Measurements from ENCODE around the gene ARFIP2.

Gene ARFIP2

GRCh38 chr11:6437423-6437822 lies 43.7 kb downstream of the ARFIP2 start:
- no peak for TF ChIP-seq CTCF (IDR thresholded peaks at IDR 0.05; ENCODE audit: low read depth, low read length, missing control alignments)
- H3K4me3 ChIP-seq (ENCODE audit: low read depth, low read length): no peak overlapping the region
- DNase-seq (ENCODE audit: low read depth): no peak

- no peak for TF ChIP-seq CTCF (IDR thresholded peaks at IDR 0.05; ENCODE audit: low read depth, low read length, missing control alignments)
- DNase-seq (ENCODE audit: low read depth): no peak
- H3K4me3 ChIP-seq (ENCODE audit: low read depth, low read length): no peak overlapping the region
These were observed 47.0 kb downstream of the ARFIP2 start for GRCh38 chr11:6433998-6434660.

GRCh38 chr11:6431861-6432260 lies 49.3 kb downstream of the ARFIP2 start:
- no peak for DNase-seq (ENCODE audit: low read depth)
- H3K4me3 ChIP-seq (ENCODE audit: low read depth, low read length): no peak overlapping the region
- no peak for TF ChIP-seq CTCF (IDR thresholded peaks at IDR 0.05; ENCODE audit: low read depth, low read length, missing control alignments)

- no peak for TF ChIP-seq CTCF (IDR thresholded peaks at IDR 0.05; ENCODE audit: low read depth, low read length, missing control alignments)
- H3K4me3 ChIP-seq (ENCODE audit: low read depth, low read length): no peak overlapping the region
- DNase-seq (ENCODE audit: low read depth): no peak
These were observed 53.6 kb downstream of the ARFIP2 start for GRCh38 chr11:6427516-6427915.
